Fibroblast of lung (primary cell): Measurements from ENCODE around the gene NDOR1. TPM values are rescaled to one million over a fixed set of nuclear protein-coding genes. Genes with fewer than 3 reads are reported as not detected.
"Not testable (repeated sequence)": the region's sequence is repeated elsewhere in the genome, so short reads cannot be mapped to it uniquely, and the experiment has no call there.

Experiments used
- DNase-seq, 2 donors: peaks; one replicate each; pipeline versions ENCODE4 v3.0.0 to v3.0.0-alpha.2; 2010; ENCODE audit warnings: low read depth in 2 of 2
- H2AFZ ChIP-seq: 2 replicates; pipeline ENCODE4 v1.5.1; 2012; ENCODE audit warnings: low read length, control low read depth, inconsistent platforms
- H3K27ac ChIP-seq: 2 replicates; pipeline ENCODE4 v1.5.1; 2011; ENCODE audit warnings: low read length, control low read depth; ENCODE audit not compliant: insufficient read depth
- H3K27me3 ChIP-seq: 2 replicates; pipeline ENCODE4 v1.5.1; 2011; ENCODE audit warnings: mild to moderate bottlenecking, low read length; ENCODE audit not compliant: control insufficient read depth, insufficient read depth
- H3K36me3 ChIP-seq: 2 replicates; pipeline ENCODE4 v1.5.1; 2011; ENCODE audit warnings: low read length; ENCODE audit not compliant: control insufficient read depth, insufficient read depth
- H3K4me1 ChIP-seq: 2 replicates; pipeline ENCODE4 v1.5.1; 2011; ENCODE audit warnings: low read length; ENCODE audit not compliant: control insufficient read depth, insufficient read depth; ENCODE audit errors: extremely low read depth
- H3K4me2 ChIP-seq: 2 replicates; pipeline ENCODE4 v1.5.1; 2011; ENCODE audit warnings: low read length, control low read depth; ENCODE audit not compliant: insufficient read depth; ENCODE audit errors: extremely low read depth
- H3K4me3 ChIP-seq, 4 experiments: fragments of 200-600 bp in 1 of 4; sonication (generic) in 1 of 4; replicated peaks in 1 of 4; 2 replicates each; pipeline ENCODE4 v1.5.1; 2011 to 2016; ENCODE audit warnings: low read length in 4 of 4, low read depth in 3 of 4, mild to moderate bottlenecking in 3 of 4, control low read depth in 2 of 4, inconsistent platforms in 1 of 4, mixed read lengths in 1 of 4; ENCODE audit not compliant: insufficient read depth in 1 of 4; ENCODE audit errors: control extremely low read depth in 1 of 4
- H3K79me2 ChIP-seq: 2 replicates; pipeline ENCODE4 v1.5.1; 2012; ENCODE audit warnings: mild to moderate bottlenecking, low read length, inconsistent platforms; ENCODE audit not compliant: control insufficient read depth, insufficient read depth
- H3K9ac ChIP-seq: 2 replicates; pipeline ENCODE4 v1.5.1; 2011; ENCODE audit warnings: mild to moderate bottlenecking, low read length, control low read depth; ENCODE audit not compliant: insufficient read depth
- H3K9me3 ChIP-seq: 2 replicates; pipeline ENCODE4 v1.5.1; 2012; ENCODE audit warnings: low read depth, low read length; ENCODE audit not compliant: control insufficient read depth, insufficient read depth
- H4K20me1 ChIP-seq: 2 replicates; pipeline ENCODE4 v1.5.1; 2011; ENCODE audit warnings: low read length; ENCODE audit not compliant: control insufficient read depth, insufficient read depth; ENCODE audit errors: extremely low read depth
- EZH2 ChIP-seq: IDR thresholded peaks from 2 replicates; pipeline ENCODE4 v1.5.1; 2012; ENCODE audit warnings: low read length, control low read depth, mild to moderate bottlenecking; ENCODE audit errors: missing control alignments
- polyA plus RNA-seq, 2 donors: library from polyadenylated mRNA; depleted of rRNA in 1 of 2; stranded (reverse) in 1 of 2; unstranded in 1 of 2; fragments of >200 nt; gene quantifications; 2 replicates each; pipeline ENCODE4 v1.2.1, GENCODE V29; 2011 to 2012; ENCODE audit warnings: missing spikeins in 1 of 2
- total RNA-seq: library from RNA; depleted of rRNA; stranded (reverse); fragments of >200 nt; gene quantifications from 2 replicates; pipeline ENCODE4 v1.2.1, GENCODE V29; 2014
- TF ChIP-seq, protein P1 (sequence below), 2 donors: IDR thresholded peaks in 1 of 2; conservative IDR thresholded peaks in 1 of 2; 1 replicate in 1 of 2; 2 replicates in 1 of 2; pipeline ENCODE4 v1.5.1; 2011 to 2012; ENCODE audit warnings: low read length in 2 of 2, control low read depth in 1 of 2, inconsistent platforms in 1 of 2, low read depth in 1 of 2, mild to moderate bottlenecking in 1 of 2

Gene NDOR1
- total and polyA plus RNA-seq, 2 donors (not counting 1 experiment from before 2014, with no cell fraction given), result 2.4 to 3.1 TPM

DNA sequence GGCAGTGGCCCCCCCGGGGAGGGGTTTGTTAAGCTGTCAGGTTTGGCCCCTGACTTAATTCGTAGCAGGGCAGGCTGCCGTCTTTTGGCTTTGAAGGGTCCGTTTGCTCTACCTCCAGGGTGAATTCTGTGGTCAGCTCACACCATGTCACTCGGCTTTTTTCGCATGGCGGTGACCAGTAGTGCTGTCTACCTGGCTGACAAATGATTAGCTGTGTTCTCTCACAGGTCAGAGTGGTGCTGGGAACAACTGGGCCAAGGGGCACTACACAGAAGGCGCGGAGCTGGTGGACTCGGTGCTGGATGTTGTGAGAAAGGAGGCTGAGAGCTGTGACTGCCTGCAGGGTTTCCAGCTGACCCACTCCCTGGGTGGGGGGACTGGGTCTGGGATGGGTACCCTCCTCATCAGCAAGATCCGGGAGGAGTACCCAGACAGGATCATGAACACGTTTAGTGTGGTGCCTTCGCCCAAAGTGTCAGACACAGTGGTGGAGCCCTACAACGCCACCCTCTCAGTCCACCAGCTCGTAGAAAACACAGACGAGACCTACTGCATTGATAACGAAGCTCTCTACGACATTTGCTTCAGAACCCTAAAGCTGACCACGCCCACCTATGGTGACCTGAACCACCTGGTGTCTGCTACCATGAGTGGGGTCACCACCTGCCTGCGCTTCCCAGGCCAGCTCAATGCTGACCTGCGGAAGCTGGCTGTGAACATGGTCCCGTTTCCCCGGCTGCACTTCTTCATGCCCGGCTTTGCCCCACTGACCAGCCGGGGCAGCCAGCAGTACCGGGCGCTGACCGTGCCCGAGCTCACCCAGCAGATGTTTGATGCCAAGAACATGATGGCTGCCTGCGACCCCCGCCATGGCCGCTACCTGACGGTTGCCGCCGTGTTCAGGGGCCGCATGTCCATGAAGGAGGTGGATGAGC is 37.0 kb downstream of the NDOR1 start:
- TF ChIP-seq EZH2, result no peak
- TF ChIP-seq, protein P1, sequence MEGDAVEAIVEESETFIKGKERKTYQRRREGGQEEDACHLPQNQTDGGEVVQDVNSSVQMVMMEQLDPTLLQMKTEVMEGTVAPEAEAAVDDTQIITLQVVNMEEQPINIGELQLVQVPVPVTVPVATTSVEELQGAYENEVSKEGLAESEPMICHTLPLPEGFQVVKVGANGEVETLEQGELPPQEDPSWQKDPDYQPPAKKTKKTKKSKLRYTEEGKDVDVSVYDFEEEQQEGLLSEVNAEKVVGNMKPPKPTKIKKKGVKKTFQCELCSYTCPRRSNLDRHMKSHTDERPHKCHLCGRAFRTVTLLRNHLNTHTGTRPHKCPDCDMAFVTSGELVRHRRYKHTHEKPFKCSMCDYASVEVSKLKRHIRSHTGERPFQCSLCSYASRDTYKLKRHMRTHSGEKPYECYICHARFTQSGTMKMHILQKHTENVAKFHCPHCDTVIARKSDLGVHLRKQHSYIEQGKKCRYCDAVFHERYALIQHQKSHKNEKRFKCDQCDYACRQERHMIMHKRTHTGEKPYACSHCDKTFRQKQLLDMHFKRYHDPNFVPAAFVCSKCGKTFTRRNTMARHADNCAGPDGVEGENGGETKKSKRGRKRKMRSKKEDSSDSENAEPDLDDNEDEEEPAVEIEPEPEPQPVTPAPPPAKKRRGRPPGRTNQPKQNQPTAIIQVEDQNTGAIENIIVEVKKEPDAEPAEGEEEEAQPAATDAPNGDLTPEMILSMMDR (conservative IDR thresholded peaks at IDR 0.05 in 1 of 2, IDR thresholded peaks at IDR 0.05 in 1 of 2; ENCODE audit: low read depth in 1 of 2, low read length in 2 of 2), result no peak
- Histone ChIP-seq H3K9me3 (no peaks in the 10 kb centered on the region), H3K4me3 (peak overlapping the region; percentile 72 to 98 (median 88)), H2AFZ (no peak overlapping the region), H3K27me3 (no peaks in the 10 kb centered on the region), H3K79me2 (peaks cover 38% of the 10 kb centered on the region), H3K27ac (peak overlapping the region; percentile 82), H3K4me2 (peak overlapping the region; percentile 84), H3K4me1 (peaks cover 6% of the 10 kb centered on the region), H3K36me3 (peaks cover 18% of the 10 kb centered on the region), H4K20me1 (no peaks in the 10 kb centered on the region), H3K9ac (peak overlapping the region; percentile 84)
- no peak for DNase-seq

DNA sequence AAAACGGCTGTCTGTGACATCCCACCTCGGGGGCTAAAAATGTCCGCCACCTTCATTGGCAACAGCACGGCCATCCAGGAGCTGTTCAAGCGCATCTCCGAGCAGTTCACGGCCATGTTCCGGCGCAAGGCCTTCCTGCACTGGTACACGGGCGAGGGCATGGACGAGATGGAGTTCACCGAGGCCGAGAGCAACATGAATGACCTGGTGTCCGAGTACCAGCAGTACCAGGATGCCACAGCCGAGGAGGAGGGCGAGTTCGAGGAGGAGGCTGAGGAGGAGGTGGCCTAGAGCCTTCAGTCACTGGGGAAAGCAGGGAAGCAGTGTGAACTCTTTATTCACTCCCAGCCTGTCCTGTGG is 37.7 kb downstream of the NDOR1 start:
- not testable (repeated sequence) for H3K4me3 ChIP-seq, H3K4me1 ChIP-seq, H3K27ac ChIP-seq, DNase-seq, H3K9me3 ChIP-seq, H4K20me1 ChIP-seq, H3K4me2 ChIP-seq, H2AFZ ChIP-seq, H3K9ac ChIP-seq, H3K27me3 ChIP-seq
- Histone ChIP-seq H3K36me3 (peaks cover 18% of the 10 kb centered on the region), H3K79me2 (peaks cover 36% of the 10 kb centered on the region)

DNA sequence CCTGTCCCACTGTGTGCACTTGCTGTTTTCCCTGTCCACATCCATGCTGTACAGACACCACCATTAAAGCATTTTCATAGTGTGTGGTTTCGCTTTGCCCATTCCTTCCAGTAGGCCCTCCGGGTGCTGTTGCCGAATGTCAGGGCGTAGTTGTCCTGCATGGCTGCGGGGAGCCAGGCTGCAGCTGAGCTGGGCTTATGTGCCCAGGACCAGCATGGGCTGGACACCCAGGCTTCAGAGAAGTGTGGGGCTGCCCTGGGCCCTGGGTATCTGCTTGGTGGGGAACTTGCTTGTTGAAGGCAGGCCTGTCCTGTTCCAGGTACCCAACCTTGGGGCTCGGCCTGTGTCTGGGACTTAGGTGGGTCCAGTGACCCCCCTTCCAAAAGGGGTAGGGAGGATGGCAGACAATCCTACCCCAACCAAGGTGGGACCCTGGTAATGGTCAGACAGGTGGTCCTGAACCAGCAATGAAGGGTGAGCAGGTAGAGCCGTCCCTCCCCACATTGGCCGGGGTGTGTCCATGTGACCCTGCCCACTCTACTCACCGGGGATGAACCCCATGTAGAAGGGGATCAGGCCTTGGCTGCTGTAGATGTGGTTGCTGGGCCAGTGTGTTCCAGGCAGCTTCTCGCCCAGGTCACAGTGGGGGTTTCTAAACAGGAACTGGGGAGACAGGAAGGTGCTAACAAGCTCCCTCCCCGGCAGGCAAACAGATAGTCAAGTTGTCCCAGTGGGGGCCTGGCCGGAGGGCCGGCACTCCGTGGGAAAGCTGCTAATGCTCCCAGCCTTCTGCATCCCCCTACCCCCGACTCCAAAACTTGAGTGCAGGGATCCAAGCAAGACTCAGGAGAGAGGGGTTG is 38.4 kb downstream of the NDOR1 start:
- DNase-seq, result no peak
- Histone ChIP-seq H3K27ac (no peak overlapping the region), H2AFZ (no peak overlapping the region), H4K20me1 (no peaks in the 10 kb centered on the region), H3K36me3 (peaks cover 18% of the 10 kb centered on the region), H3K27me3 (no peaks in the 10 kb centered on the region), H3K4me1 (peaks cover 6% of the 10 kb centered on the region), H3K9me3 (no peaks in the 10 kb centered on the region), H3K4me3 (no peak overlapping the region), H3K79me2 (peaks cover 30% of the 10 kb centered on the region), H3K9ac (no peak overlapping the region), H3K4me2 (no peak overlapping the region)
- TF ChIP-seq, protein P1 (conservative IDR thresholded peaks at IDR 0.05 in 1 of 2, IDR thresholded peaks at IDR 0.05 in 1 of 2; ENCODE audit: low read depth in 1 of 2, low read length in 2 of 2), result peak in 1 of 2 donors; percentile 10
- TF ChIP-seq EZH2, result no peak
